ENCODE measurements around the gene AP1S1.

AP1S1 gene

GRCh38 chr7:101169838-101170551 lies 15.7 kb downstream of the AP1S1 start:
- in situ Hi-C loops (cut with MboI; ENCODE audit: low sequenced_read_pairs) = no loop called here

- in situ Hi-C loops (cut with MboI; ENCODE audit: low sequenced_read_pairs) = no loop called here
Measured at GRCh38 chr7:101170617-101171441, 16.6 kb downstream of the AP1S1 start.

GRCh38 chr7:101171442-101171837 lies 17.2 kb downstream of the AP1S1 start:
- in situ Hi-C loops (cut with MboI; ENCODE audit: low sequenced_read_pairs) = no loop called here

GRCh38 chr7:101172005-101172853 lies 18.0 kb downstream of the AP1S1 start:
- in situ Hi-C loops (cut with MboI; ENCODE audit: low sequenced_read_pairs) = no loop called here

GRCh38 chr7:101172854-101173751 lies 18.8 kb downstream of the AP1S1 start:
- in situ Hi-C loops (cut with MboI; ENCODE audit: low sequenced_read_pairs) = no loop called here

- in situ Hi-C loops (cut with MboI; ENCODE audit: low sequenced_read_pairs) = no loop called here
Measured at GRCh38 chr7:101173752-101174244, 19.5 kb downstream of the AP1S1 start.

GRCh38 chr7:101174322-101174854 lies 20.1 kb downstream of the AP1S1 start:
- in situ Hi-C loops (cut with MboI; ENCODE audit: low sequenced_read_pairs) = no loop called here

GRCh38 chr7:101175664-101176063 lies 21.4 kb downstream of the AP1S1 start:
- in situ Hi-C loops (cut with MboI; ENCODE audit: low sequenced_read_pairs) = no loop called here

GRCh38 chr7:101177644-101178043 lies 23.4 kb downstream of the AP1S1 start:
- in situ Hi-C loops (cut with MboI; ENCODE audit: low sequenced_read_pairs) = no loop called here

GRCh38 chr7:101179117-101179516 lies 24.8 kb downstream of the AP1S1 start:
- in situ Hi-C loops (cut with MboI; ENCODE audit: low sequenced_read_pairs) = no loop called here

GRCh38 chr7:101179713-101180112 lies 25.4 kb downstream of the AP1S1 start:
- in situ Hi-C loops (cut with MboI; ENCODE audit: low sequenced_read_pairs) = no loop called here

- in situ Hi-C loops (cut with MboI; ENCODE audit: low sequenced_read_pairs) = no loop called here
Measured at GRCh38 chr7:101180130-101180755, 26.0 kb downstream of the AP1S1 start, which contains the start of gene NAT16. Gene NAT16, minus strand, starts transcription at chr7:101180293. Its CDS starts 5,486 bp downstream, at chr7:101174807.

- in situ Hi-C loops (cut with MboI; ENCODE audit: low sequenced_read_pairs) = no loop called here
Measured at GRCh38 chr7:101185258-101185839, 31.1 kb downstream of the AP1S1 start.

- in situ Hi-C loops (cut with MboI; ENCODE audit: low sequenced_read_pairs) = no loop called here
Measured at GRCh38 chr7:101186194-101186593, 31.9 kb downstream of the AP1S1 start.

GRCh38 chr7:101186844-101187428 lies 32.7 kb downstream of the AP1S1 start:
- in situ Hi-C loops (cut with MboI; ENCODE audit: low sequenced_read_pairs) = no loop called here

GRCh38 chr7:101189109-101189508 lies 34.8 kb downstream of the AP1S1 start:
- in situ Hi-C loops (cut with MboI; ENCODE audit: low sequenced_read_pairs) = no loop called here

GRCh38 chr7:101195884-101196283 lies 41.6 kb downstream of the AP1S1 start:
- in situ Hi-C loops (cut with MboI; ENCODE audit: low sequenced_read_pairs) = no loop called here

GRCh38 chr7:101197991-101198390 lies 43.7 kb downstream of the AP1S1 start:
- in situ Hi-C loops (cut with MboI; ENCODE audit: low sequenced_read_pairs) = no loop called here

- in situ Hi-C loops (cut with MboI; ENCODE audit: low sequenced_read_pairs) = no loop called here
Measured at GRCh38 chr7:101198476-101198875, 44.2 kb downstream of the AP1S1 start.

All from HL-60/S4 treated with retinoic acid at 250 ng/mL for 4 days and 3 days (cell line).